IPS-20b (cell line): ENCODE results near the gene AKTIP.

Source experiments
- H3K27ac ChIP-seq: one replicate; pipeline ENCODE4 v1.5.1; 2013; ENCODE audit warnings: low read length
- H3K27me3 ChIP-seq: 2 replicates; pipeline ENCODE4 v1.6.1; 2013; ENCODE audit warnings: mild to moderate bottlenecking, low read length, inconsistent platforms; ENCODE audit not compliant: insufficient read depth
- H3K36me3 ChIP-seq: 2 replicates; pipeline ENCODE4 v1.6.1; 2013; ENCODE audit warnings: low read depth, mild to moderate bottlenecking, inconsistent platforms, low read length, moderate library complexity; ENCODE audit not compliant: insufficient read depth
- H3K4me1 ChIP-seq: 2 replicates; pipeline ENCODE4 v1.6.1; 2013; ENCODE audit warnings: mild to moderate bottlenecking, control low read depth, inconsistent platforms, low read length, moderate library complexity; ENCODE audit not compliant: insufficient read depth
- H3K4me3 ChIP-seq: 2 replicates; pipeline ENCODE4 v1.5.1; 2013; ENCODE audit warnings: mild to moderate bottlenecking, low read length, inconsistent platforms
- H3K9ac ChIP-seq: 2 replicates; pipeline ENCODE4 v1.6.1; 2013; ENCODE audit warnings: low read depth, mild to moderate bottlenecking, inconsistent platforms, low read length, moderate library complexity
- H3K9me3 ChIP-seq: 2 replicates; pipeline ENCODE4 v1.6.1; 2013; ENCODE audit warnings: mild to moderate bottlenecking, low read depth, low read length, inconsistent platforms; ENCODE audit not compliant: insufficient read depth

AKTIP gene

DNA sequence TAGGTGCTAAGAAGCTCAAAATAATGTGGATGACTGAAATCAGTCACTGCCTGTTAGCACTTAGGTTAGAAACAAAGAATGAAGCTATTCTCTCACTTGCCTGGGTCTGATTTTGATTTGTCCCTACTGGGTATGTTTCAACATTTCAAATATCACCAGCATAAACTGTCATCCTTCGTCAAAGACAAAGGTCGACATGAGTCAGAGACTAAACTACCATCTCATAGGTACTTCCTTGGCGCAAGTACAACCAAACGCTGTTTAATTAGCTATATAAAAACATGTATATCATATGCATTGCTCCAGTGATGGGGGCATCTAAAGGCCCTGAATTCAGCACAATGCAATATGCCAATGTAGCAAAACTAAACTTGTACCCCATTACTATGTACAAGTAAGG is 4.0 kb downstream of the AKTIP start:
- H3K9me3 ChIP-seq: no peaks in the 10 kb centered on the region
- H3K9ac ChIP-seq: no peak overlapping the region
- peaks cover 8% of the 10 kb centered on the region for H3K4me1 ChIP-seq
- H3K27ac ChIP-seq: no peak overlapping the region
- H3K36me3 ChIP-seq: peaks cover 52% of the 10 kb centered on the region
- no peak overlapping the region for H3K4me3 ChIP-seq
- H3K27me3 ChIP-seq: peaks cover 7% of the 10 kb centered on the region; the same call in 1 of the 2 replicates

DNA sequence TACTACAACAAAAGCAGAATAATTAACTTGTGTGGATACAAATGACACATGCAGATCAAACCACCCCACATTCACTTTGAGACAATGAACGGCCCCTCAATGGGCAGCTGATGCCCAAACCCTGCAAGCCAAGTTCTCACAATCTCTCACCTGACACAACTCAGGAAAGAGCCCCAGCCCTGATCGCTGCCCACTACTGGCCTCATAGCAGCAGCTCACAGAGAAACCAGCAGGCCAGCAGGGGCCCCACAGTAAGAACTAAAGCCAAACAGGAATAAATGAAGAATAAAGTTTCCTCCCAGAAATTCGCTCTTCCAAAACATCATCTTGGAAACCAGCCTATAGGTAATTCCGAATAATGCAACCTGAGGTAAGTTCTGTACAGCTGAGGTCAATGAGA is 7.7 kb downstream of the AKTIP start:
- peaks cover 87% of the 10 kb centered on the region for H3K36me3 ChIP-seq
- H3K9ac ChIP-seq: no peak overlapping the region
- H3K27me3 ChIP-seq: no peaks in the 10 kb centered on the region
- H3K4me3 ChIP-seq: no peak overlapping the region
- H3K4me1 ChIP-seq: no peaks in the 10 kb centered on the region
- H3K9me3 ChIP-seq: no peaks in the 10 kb centered on the region
- no peak overlapping the region for H3K27ac ChIP-seq

DNA sequence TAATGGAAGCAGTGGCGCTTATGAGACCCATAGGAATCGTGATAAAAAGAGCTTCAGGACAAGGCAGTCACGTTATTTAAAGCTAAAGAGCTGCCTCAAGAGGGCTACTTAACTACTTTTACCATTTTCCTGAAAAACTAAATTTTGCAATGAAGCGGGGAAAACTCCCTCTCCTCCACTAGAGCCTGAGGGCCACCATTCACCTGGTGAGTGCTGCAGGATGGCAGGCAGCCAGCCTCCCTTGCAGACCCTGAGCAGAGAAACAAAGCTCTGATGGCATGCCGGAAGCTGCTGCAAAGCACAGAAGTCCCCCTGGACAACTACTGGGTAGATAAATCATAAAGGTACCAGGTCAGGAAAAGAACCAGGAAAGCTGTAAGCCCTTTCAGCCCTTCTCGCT is 8.4 kb downstream of the AKTIP start:
- Histone ChIP-seq H3K36me3 (peaks cover 93% of the 10 kb centered on the region), H3K27ac (no peak overlapping the region), H3K4me1 (no peaks in the 10 kb centered on the region), H3K9me3 (no peaks in the 10 kb centered on the region), H3K27me3 (no peaks in the 10 kb centered on the region), H3K4me3 (no peak overlapping the region), H3K9ac (no peak overlapping the region)

DNA sequence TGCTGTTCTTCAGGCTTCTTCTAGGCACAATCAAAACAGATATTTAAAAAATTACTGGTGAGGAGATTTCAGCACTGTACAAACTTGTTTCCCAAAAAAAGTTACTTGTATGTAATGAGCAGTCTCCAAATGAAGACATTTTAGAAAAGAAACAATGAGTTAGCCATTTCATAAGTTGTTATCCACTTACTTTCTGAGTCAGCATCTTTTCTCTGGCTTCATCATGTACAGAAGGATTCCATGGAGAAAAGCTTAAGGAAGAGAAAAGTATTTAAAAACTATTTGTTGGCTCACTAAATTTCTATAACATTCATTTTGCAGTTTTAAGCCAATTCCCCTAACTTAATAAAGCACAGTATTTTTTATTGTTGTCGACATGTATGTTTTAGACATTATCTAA is 10.5 kb downstream of the AKTIP start:
- H3K4me3 ChIP-seq: no peak overlapping the region
- no peaks in the 10 kb centered on the region for H3K4me1 ChIP-seq
- H3K27me3 ChIP-seq: no peaks in the 10 kb centered on the region
- H3K9ac ChIP-seq: no peak overlapping the region
- peaks cover 91% of the 10 kb centered on the region for H3K36me3 ChIP-seq
- no peak overlapping the region for H3K27ac ChIP-seq
- no peaks in the 10 kb centered on the region for H3K9me3 ChIP-seq

DNA sequence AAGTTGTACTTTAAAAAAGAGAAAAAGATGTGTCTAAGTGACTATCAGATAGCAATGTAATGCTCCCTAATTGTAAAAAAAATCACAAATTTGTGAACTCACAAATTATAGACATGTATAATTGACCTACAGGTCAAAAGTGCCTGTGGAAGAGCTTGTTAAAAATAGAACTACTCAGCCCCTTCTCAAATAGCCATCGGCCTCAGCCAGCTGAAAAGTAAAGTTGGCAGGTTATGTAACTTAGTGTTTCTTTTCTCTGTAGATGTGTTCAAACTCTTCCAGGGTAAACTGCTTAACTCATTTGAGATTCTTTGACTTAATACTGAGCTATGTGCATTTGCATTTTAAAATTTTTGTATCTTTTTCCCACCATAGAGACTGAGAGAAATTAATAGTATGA is 13.3 kb downstream of the AKTIP start:
- Histone ChIP-seq H3K27ac (no peak overlapping the region), H3K9me3 (peaks cover 14% of the 10 kb centered on the region), H3K4me3 (no peak overlapping the region), H3K9ac (no peak overlapping the region), H3K27me3 (no peaks in the 10 kb centered on the region), H3K36me3 (peaks cover 91% of the 10 kb centered on the region), H3K4me1 (no peaks in the 10 kb centered on the region)

DNA sequence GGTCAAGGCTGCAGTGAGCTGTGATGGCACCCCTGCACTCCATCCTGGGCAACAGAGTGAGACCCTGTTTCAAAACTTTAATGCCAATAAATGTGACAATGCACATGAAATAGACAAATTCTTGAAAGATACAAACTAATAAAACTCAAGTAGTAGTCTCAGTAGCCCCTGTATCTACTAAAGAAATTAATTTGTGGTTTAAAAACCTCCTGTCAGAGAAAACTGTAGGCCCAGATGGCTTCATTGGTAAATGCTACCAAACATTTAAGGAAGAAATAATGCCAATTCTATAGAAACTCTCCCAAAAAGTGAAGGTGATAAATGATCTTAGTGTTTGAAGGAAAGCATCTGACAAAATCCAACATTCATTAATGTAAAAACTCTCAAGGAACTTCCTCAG is 16.8 kb downstream of the AKTIP start:
- Histone ChIP-seq H3K4me3 (no peak overlapping the region), H3K4me1 (no peaks in the 10 kb centered on the region), H3K27ac (no peak overlapping the region), H3K27me3 (no peaks in the 10 kb centered on the region), H3K9ac (no peak overlapping the region), H3K9me3 (peaks cover 14% of the 10 kb centered on the region), H3K36me3 (peaks cover 89% of the 10 kb centered on the region)

DNA sequence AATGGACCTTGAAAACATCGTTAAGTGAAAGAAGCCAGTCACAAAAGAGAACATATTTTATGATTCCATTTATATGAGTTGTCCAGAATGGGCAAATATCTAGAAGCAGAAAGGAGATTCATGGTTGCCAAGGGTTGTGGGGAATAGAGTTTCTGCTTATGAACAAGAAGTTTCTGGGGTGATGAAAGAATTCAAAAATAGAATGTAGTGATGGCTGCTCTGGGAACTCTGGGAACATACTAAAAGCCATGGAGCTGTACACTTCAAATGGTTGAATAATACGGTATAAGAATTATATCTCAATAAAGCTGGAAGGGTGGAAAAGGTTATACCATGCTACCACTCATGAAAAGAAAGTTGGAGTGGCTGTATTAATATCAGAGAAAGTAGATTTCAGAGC is 18.5 kb downstream of the AKTIP start:
- Histone ChIP-seq H3K36me3 (peaks cover 89% of the 10 kb centered on the region), H3K4me1 (no peaks in the 10 kb centered on the region), H3K4me3 (no peak overlapping the region)

DNA sequence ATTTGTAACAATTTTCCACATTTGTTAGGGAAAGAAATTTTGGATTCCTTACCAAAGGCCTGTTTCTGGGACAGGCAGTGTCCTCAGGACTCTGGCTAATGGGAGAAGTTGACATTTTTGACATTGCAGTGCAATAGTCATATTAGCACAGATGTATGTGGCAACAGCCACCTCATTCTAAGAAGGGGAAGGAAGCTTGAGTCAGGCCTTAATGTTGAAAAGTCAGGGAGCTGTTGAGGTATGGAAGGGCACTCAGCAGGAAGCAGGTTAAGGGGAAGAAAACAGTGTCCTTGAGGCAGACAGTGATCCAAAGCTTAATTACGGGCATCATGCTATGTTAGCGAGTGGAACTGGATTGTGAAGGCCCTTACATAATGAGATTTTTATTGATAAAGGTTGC is 20.9 kb downstream of the AKTIP start:
- Histone ChIP-seq H3K9ac (no peak overlapping the region), H3K9me3 (peaks cover 13% of the 10 kb centered on the region), H3K4me3 (no peak overlapping the region), H3K36me3 (peaks cover 88% of the 10 kb centered on the region), H3K27ac (no peak overlapping the region), H3K4me1 (no peaks in the 10 kb centered on the region), H3K27me3 (no peaks in the 10 kb centered on the region)

More for the DNA sequence above, 18.5 kb downstream of the AKTIP start:
- Histone ChIP-seq H3K9me3 (peaks cover 14% of the 10 kb centered on the region), H3K27ac (no peak overlapping the region), H3K9ac (no peak overlapping the region), H3K27me3 (no peaks in the 10 kb centered on the region)

DNA sequence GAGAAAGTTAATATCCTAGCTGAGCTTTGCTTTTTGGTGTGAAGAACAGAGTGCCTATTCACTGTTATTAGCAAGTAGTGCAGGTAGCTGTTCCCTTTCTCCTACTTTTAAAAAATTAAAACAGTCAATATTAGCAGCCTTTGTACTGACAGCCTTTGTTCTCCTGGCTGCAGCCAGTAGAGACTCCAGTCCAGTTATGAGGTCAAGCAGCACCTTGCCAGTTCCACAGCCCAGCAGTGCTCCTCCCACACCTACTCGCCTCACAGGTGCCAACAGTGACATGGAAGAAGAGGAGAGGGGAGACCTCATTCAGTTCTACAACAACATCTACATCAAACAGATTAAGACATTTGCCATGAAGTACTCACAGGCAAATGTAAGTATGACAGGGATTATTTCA is 22.6 kb downstream of the AKTIP start:
- Histone ChIP-seq H3K27ac (no peak overlapping the region), H3K36me3 (peaks cover 84% of the 10 kb centered on the region), H3K27me3 (no peaks in the 10 kb centered on the region), H3K4me1 (no peaks in the 10 kb centered on the region), H3K9ac (no peak overlapping the region), H3K4me3 (no peak overlapping the region), H3K9me3 (no peaks in the 10 kb centered on the region)

DNA sequence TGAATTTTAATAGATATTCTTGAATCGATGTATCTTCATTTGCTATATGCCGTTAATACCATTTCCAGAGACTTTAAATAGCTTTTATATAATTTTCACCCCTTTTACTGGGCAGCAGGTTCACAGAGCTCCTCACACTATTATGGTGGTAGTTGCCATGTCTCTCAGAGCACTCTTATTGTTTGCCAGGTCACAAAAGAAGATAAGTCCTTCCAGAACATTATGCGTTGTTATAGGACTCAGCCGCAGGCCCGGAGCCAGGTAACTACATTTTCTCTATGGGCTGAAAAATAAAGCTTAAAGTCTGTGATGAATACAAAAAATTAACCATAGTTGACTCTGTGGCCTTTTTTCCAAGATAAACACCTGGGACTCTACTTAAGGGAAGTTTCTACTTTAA is 24.0 kb downstream of the AKTIP start:
- Histone ChIP-seq H3K27ac (no peak overlapping the region), H3K9me3 (no peaks in the 10 kb centered on the region), H3K4me3 (no peak overlapping the region), H3K27me3 (no peaks in the 10 kb centered on the region), H3K4me1 (no peaks in the 10 kb centered on the region), H3K36me3 (peaks cover 70% of the 10 kb centered on the region), H3K9ac (no peak overlapping the region)

DNA sequence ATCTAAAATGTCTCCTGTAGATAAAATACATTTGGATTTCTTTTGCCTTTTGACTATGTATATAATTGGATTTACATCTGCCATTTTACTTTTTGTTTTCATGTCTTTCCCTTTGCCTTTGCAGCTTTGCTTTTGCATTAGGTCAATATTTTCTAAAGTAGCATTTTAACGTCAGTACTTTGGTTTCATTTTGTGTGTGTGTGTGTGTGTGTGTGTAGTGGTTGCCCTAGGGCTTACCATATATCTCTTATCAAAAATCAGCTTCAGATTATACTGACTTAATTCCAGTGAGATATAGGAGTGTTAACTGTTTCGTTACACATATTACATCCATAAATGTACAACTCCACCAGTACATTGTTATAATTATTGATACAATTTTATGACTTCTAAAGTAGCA is 26.1 kb downstream of the AKTIP start:
- H3K27me3 ChIP-seq: no peaks in the 10 kb centered on the region
- H3K4me3 ChIP-seq: no peak overlapping the region
- no peak overlapping the region for H3K27ac ChIP-seq
- peaks cover 74% of the 10 kb centered on the region for H3K36me3 ChIP-seq
- no peaks in the 10 kb centered on the region for H3K4me1 ChIP-seq
- H3K9me3 ChIP-seq: no peaks in the 10 kb centered on the region
- no peak overlapping the region for H3K9ac ChIP-seq

DNA sequence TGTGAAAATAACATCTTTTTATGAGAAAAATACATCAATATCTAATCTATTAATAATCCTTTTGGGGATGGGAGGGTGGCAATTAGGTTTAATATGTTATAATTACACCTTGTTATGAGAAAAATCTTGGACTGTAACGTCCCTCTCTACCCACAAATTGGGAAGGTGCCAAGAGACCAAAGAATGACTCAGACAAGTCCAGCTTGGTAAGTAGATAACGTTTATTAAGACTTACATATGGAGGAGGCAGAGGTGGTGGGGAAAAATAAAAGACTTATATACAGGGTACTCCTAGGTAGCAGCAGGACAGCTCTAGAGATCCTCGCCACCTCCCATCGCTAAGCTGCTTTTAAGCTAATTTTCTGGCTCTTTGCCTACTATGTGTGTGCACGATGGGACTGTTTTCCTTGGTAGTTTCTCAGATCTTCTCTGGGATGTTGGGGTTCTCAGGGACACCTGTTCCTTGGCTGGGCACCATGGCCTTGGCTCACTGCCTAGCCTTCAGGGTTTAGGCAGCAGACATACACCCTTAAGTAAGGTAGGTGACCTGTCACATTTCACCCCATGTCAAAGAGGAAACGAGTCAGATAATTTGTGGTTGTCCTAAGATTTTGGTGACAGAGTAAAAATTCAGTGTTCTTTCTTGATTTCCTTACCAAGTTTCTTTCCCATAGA is 37.3 kb downstream of the AKTIP start:
- H3K9ac ChIP-seq: no peak overlapping the region

More for the DNA sequence above, 37.3 kb downstream of the AKTIP start:
- H3K4me1 ChIP-seq: no peaks in the 10 kb centered on the region
- no peak overlapping the region for H3K27ac ChIP-seq
- no peaks in the 10 kb centered on the region for H3K9me3 ChIP-seq
- H3K27me3 ChIP-seq: no peaks in the 10 kb centered on the region
- no peak overlapping the region for H3K4me3 ChIP-seq
- H3K36me3 ChIP-seq: peaks cover 76% of the 10 kb centered on the region
